GM23338 (cell line): ENCODE results near the gene DKK1. TPM values are rescaled to one million over a fixed set of nuclear protein-coding genes. Genes with fewer than 3 reads are reported as not detected.

Source experiments
- ATAC-seq: fragments of 200-7000 bp; cut with Tn5 transposase; 3 replicates; pipeline ENCODE4 v1.9.1; 2020
- DNase-seq: peaks from one replicate; pipeline ENCODE4 v3.0.0-alpha.2; 2015; ENCODE audit warnings: low spot score
- H2AFZ ChIP-seq: fragments of 200-600 bp; sonication (generic); 2 replicates; pipeline ENCODE4 v1.8.0; 2016; ENCODE audit warnings: antibody characterized with exemption, mild to moderate bottlenecking, moderate library complexity
- H3F3A ChIP-seq: fragments of 200-600 bp; sonication (generic); replicated peaks from 2 replicates; pipeline ENCODE4 v1.8.0; 2017; ENCODE audit warnings: antibody characterized with exemption, mixed run types, low read depth
- H3K27ac ChIP-seq: fragments of 200-600 bp; sonication (generic); 2 replicates; pipeline ENCODE4 v1.6.1; 2016; ENCODE audit warnings: low read depth
- H3K27me3 ChIP-seq: fragments of 200-600 bp; sonication (generic); 2 replicates; pipeline ENCODE4 v1.8.0; 2016; ENCODE audit warnings: mild to moderate bottlenecking, mixed run types, moderate library complexity; ENCODE audit not compliant: insufficient read depth
- H3K36me3 ChIP-seq: fragments of 200-600 bp; sonication (generic); 2 replicates; pipeline ENCODE4 v1.8.0; 2016; ENCODE audit warnings: mild to moderate bottlenecking; ENCODE audit not compliant: insufficient read depth
- H3K4me1 ChIP-seq: fragments of 200-600 bp; sonication (generic); 2 replicates; pipeline ENCODE4 v1.8.0; 2016; ENCODE audit warnings: mild to moderate bottlenecking, moderate library complexity; ENCODE audit not compliant: insufficient read depth
- H3K4me2 ChIP-seq: fragments of 200-600 bp; sonication (generic); 2 replicates; pipeline ENCODE4 v1.7.1; 2017; ENCODE audit warnings: mixed run types
- H3K4me3 ChIP-seq: fragments of 200-600 bp; sonication (generic); 2 replicates; pipeline ENCODE4 v1.6.1; 2016; ENCODE audit warnings: mixed run types
- H3K79me2 ChIP-seq: fragments of 200-600 bp; sonication (generic); replicated peaks from 2 replicates; pipeline ENCODE4 v1.8.0; 2017; ENCODE audit warnings: mild to moderate bottlenecking; ENCODE audit not compliant: insufficient read depth
- H3K9me2 ChIP-seq: fragments of 200-600 bp; sonication (generic); 2 replicates; pipeline ENCODE4 v1.8.0; 2017; ENCODE audit not compliant: insufficient read depth
- H4K20me1 ChIP-seq: fragments of 200-600 bp; sonication (generic); replicated peaks from 2 replicates; pipeline ENCODE4 v1.8.0; 2017; ENCODE audit warnings: mild to moderate bottlenecking; ENCODE audit not compliant: insufficient read depth
- H3K27ac Mint-ChIP-seq: 2 replicates; pipeline ENCODE4 v1.8.0; 2020; ENCODE audit warnings: inconsistent platforms, mild to moderate bottlenecking, moderate library complexity, mixed read lengths
- H3K27me3 Mint-ChIP-seq: 3 replicates; pipeline ENCODE4 v1.8.0; 2022; ENCODE audit warnings: low read depth, mild to moderate bottlenecking, moderate library complexity, mixed read lengths, inconsistent platforms; ENCODE audit not compliant: insufficient read depth, poor library complexity
- H3K36me3 Mint-ChIP-seq: 3 replicates; pipeline ENCODE4 v1.8.0; 2021; ENCODE audit warnings: low read depth, mild to moderate bottlenecking, inconsistent platforms, moderate library complexity, mixed read lengths
- H3K4me1 Mint-ChIP-seq: 3 replicates; pipeline ENCODE4 v1.8.0; 2020; ENCODE audit warnings: mild to moderate bottlenecking, inconsistent platforms, mixed read lengths
- H3K4me3 Mint-ChIP-seq: 3 replicates; pipeline ENCODE4 v1.8.0; 2021; ENCODE audit warnings: moderate library complexity, mild to moderate bottlenecking, inconsistent platforms, mixed read lengths
- H3K9me3 Mint-ChIP-seq: 3 replicates; pipeline ENCODE4 v1.8.0; 2020; ENCODE audit warnings: moderate library complexity, mild to moderate bottlenecking, inconsistent platforms, mixed read lengths
- CREB1 ChIP-seq: fragments of 250-450 bp; sonication (Bioruptor Pico); IDR thresholded peaks from 2 replicates; pipeline ENCODE4 v1.5.0; 2020; ENCODE audit warnings: low read depth, mild to moderate bottlenecking, moderate library complexity
- ETS1 ChIP-seq: IDR thresholded peaks from 2 replicates; pipeline ENCODE4 v1.6.1; 2016; ENCODE audit warnings: antibody characterized with exemption
- EZH2 ChIP-seq: fragments of 200-600 bp; sonication (generic); IDR thresholded peaks from one replicate; pipeline ENCODE4 v1.8.0; 2017; ENCODE audit warnings: antibody characterized with exemption, mild to moderate bottlenecking, low read depth; ENCODE audit not compliant: unreplicated experiment
- EZH2phosphoT487 ChIP-seq: fragments of 200-600 bp; sonication (generic); IDR thresholded peaks from one replicate; pipeline ENCODE4 v1.8.1; 2018; ENCODE audit warnings: antibody characterized with exemption; ENCODE audit not compliant: unreplicated experiment
- POLR2AphosphoS5 ChIP-seq: IDR thresholded peaks from 2 replicates; pipeline ENCODE4 v1.6.1; 2016; ENCODE audit warnings: antibody characterized with exemption, low read depth
- REST ChIP-seq: IDR thresholded peaks from one replicate; pipeline ENCODE4 v1.6.1; 2018; ENCODE audit warnings: antibody characterized with exemption; ENCODE audit not compliant: unreplicated experiment
- STAT1 ChIP-seq: IDR thresholded peaks from one replicate; pipeline ENCODE4 v1.6.1; 2016; ENCODE audit warnings: antibody characterized with exemption; ENCODE audit not compliant: unreplicated experiment
- ZNF114 ChIP-seq: fragments of 250-450 bp; sonication (Bioruptor Pico); IDR thresholded peaks from 2 replicates; pipeline ENCODE4 v1.5.0; 2020; ENCODE audit warnings: mild to moderate bottlenecking, moderate library complexity
- ZNF462 ChIP-seq: fragments of 250-450 bp; sonication (Bioruptor Pico); IDR thresholded peaks from 2 replicates; pipeline ENCODE4 v1.5.0; 2020; ENCODE audit warnings: mild to moderate bottlenecking, moderate library complexity
- polyA plus RNA-seq: library from polyadenylated mRNA; unstranded; fragments of >200 nt; fragmentation: Nextera tagmentation; extraction: Ambion mirVana; gene quantifications from 2 replicates; pipeline ENCODE4 v1.2.1, GENCODE V29; 2016
- total RNA-seq: library from RNA; depleted of rRNA; stranded (reverse); fragments of >200 nt; shearing (Covaris generic); gene quantifications from 2 replicates; pipeline ENCODE4 v1.2.3, GENCODE V29; 2014

The DKK1 gene
- total and polyA plus RNA-seq, 2 experiments from 2014 or later = 0.45 TPM; not detected in 1

- no peak for TF ChIP-seq ETS1
- TF ChIP-seq REST = no peak
- TF ChIP-seq POLR2AphosphoS5 = no peak
- TF ChIP-seq ZNF114 = no peak
These were observed 12.3 kb downstream of the DKK1 start (continued) for GRCh38 chr10:52326382-52326781.

- H3K9me2 ChIP-seq = no peaks in the 10 kb centered on the region
- H3K4me2 ChIP-seq = no peak overlapping the region
- H3K36me3 ChIP-seq = no peaks in the 10 kb centered on the region
- no peaks in the 10 kb centered on the region for H3K4me1 ChIP-seq
- Mint-ChIP-seq H3K36me3 (no peaks in the 10 kb centered on the region), H3K9me3 (no peaks in the 10 kb centered on the region), H3K4me1 (peaks cover 6% of the 10 kb centered on the region), H3K27me3 (no peaks in the 10 kb centered on the region), H3K27ac (no peak overlapping the region), H3K4me3 (no peak overlapping the region)
- no peaks in the 10 kb centered on the region for H4K20me1 ChIP-seq
- ATAC-seq = no peak
- H3F3A ChIP-seq = no peaks in the 10 kb centered on the region
- H3K27ac ChIP-seq = no peak overlapping the region
- H2AFZ ChIP-seq = no peak overlapping the region
- DNase-seq = no peak
- no peak overlapping the region for H3K4me3 ChIP-seq
- no peak for TF ChIP-seq EZH2phosphoT487
- no peak for TF ChIP-seq EZH2
- no peak for TF ChIP-seq ZNF462 (CRISPR knock-in tag)
- no peak for TF ChIP-seq CREB1
- no peak for TF ChIP-seq STAT1
- TF ChIP-seq REST = no peak
- no peaks in the 10 kb centered on the region for H3K79me2 ChIP-seq
- H3K27me3 ChIP-seq = no peaks in the 10 kb centered on the region
These were observed 17.7 kb downstream of the DKK1 start for GRCh38 chr10:52331638-52332364.
